Activated CD4-positive, alpha-beta memory T cell treated with anti-CD3 and anti-CD28 coated beads for 36 hours (primary cell): ENCODE measurements around the gene HLA-DQB1. TPM values are rescaled to one million over a fixed set of nuclear protein-coding genes. Genes with fewer than 3 reads are reported as not detected.
"Not testable (repeated sequence)": the region's sequence is repeated elsewhere in the genome, so short reads cannot be mapped to it uniquely, and the experiment has no call there.

Experiments
- CTCF ChIA-PET: fragments of 350-600 bp; sonication (Branson Sonifier 250); formaldehyde crosslinking; loops from one replicate; lab custom pipeline; 2021; ENCODE audit warnings: antibody characterized with exemption, inconsistent platforms; lab: Charles Lee
- POLR2A ChIA-PET: fragments of 350-600 bp; sonication (Branson Sonifier 250); formaldehyde crosslinking; loops from one replicate; lab custom pipeline; 2021; ENCODE audit warnings: antibody characterized with exemption; lab: Charles Lee
- DNase-seq: peaks from one replicate; pipeline ENCODE4 v3.0.0-alpha.2; 2020
- H3K27ac Mint-ChIP-seq: one replicate; pipeline ENCODE4 v1.8.0; 2021; ENCODE audit warnings: mixed read lengths
- H3K27me3 Mint-ChIP-seq: one replicate; pipeline ENCODE4 v1.8.0; 2021; ENCODE audit warnings: mixed read lengths
- H3K36me3 Mint-ChIP-seq: one replicate; pipeline ENCODE4 v1.8.0; 2021; ENCODE audit warnings: mixed read lengths
- H3K4me1 Mint-ChIP-seq: one replicate; pipeline ENCODE4 v1.8.0; 2021; ENCODE audit warnings: low read depth, mixed read lengths
- H3K4me3 Mint-ChIP-seq: one replicate; pipeline ENCODE4 v1.8.0; 2021; ENCODE audit warnings: mild to moderate bottlenecking, mixed read lengths
- H3K9me3 Mint-ChIP-seq: one replicate; pipeline ENCODE4 v1.8.0; 2021; ENCODE audit warnings: mixed read lengths
- intact Hi-C: fragments of 100-400 bp; cut with micrococcal nuclease; formaldehyde crosslinking; loops from one replicate; pipeline ENCODE4 v1.15.1; 2023
- total RNA-seq, 2 experiments: library from RNA; stranded (reverse); gene quantifications; one replicate each; pipeline ENCODE4 v1.2.3, GENCODE V29; 2021

HLA-DQB1 gene
- total RNA-seq, 2 experiments from 2014 or later, result 9.7 to 10.1 TPM

DNA sequence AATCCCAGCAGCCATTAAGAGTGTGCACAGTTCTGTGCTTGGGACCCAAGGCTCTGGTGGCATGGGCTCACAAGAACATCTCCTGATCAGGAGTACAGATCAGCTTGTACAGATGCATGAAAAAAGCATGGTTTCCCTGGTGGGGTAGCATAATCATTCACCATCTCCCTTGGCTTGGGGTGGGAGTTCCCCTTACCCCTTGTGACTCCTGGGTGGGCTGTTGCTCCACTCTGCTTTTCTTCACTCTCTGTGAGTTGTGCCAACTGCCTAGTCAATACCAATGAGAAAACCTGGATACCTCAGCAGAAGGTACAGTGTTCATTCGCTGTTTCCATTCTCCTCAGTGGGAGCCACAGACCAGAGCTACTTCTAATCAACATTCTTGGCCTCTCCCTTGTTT, 13.6 kb upstream of the HLA-DQB1 start:
- H3K27me3 Mint-ChIP-seq, result peaks cover 1% of the 10 kb centered on the region
- POLR2A ChIA-PET, result no interaction called here
- intact Hi-C loops, result no loop called here

DNA sequence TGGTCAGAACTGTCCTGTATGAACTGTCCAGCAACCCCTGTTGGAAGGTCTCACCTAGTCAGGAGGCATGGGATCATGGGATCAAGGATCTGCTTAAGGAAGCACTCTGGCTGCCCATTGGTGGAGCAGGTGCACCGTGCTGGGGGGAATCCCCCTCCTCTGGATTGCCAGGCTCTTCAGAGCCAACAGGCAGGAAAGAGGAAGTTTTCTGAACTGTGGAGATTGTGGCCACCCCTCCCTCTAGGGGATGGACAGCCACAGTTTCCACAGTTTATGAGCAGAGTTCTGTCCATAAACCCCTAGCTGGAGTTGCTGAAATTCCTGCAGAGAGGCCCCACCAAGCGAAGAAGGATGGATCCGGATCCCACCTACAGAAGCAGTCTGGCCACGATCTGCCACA, 13.0 kb upstream of the HLA-DQB1 start:
- no peak overlapping the region for H3K4me3 Mint-ChIP-seq
- intact Hi-C loops, result no loop called here
- no peak overlapping the region for H3K27ac Mint-ChIP-seq
- CTCF ChIA-PET, result no interaction called here
- DNase-seq, result no peak
- peaks cover 2% of the 10 kb centered on the region for H3K36me3 Mint-ChIP-seq
- peaks cover 1% of the 10 kb centered on the region for H3K27me3 Mint-ChIP-seq
- POLR2A ChIA-PET, result no interaction called here
- peaks cover 13% of the 10 kb centered on the region for H3K9me3 Mint-ChIP-seq
- peaks cover under 1% of the 10 kb centered on the region for H3K4me1 Mint-ChIP-seq

More for the DNA sequence above, 13.6 kb upstream of the HLA-DQB1 start:
- Mint-ChIP-seq H3K4me3 (no peak overlapping the region), H3K36me3 (peaks cover 2% of the 10 kb centered on the region), H3K9me3 (peaks cover 13% of the 10 kb centered on the region), H3K4me1 (peaks cover 5% of the 10 kb centered on the region), H3K27ac (no peak overlapping the region)
- no peak for DNase-seq
- CTCF ChIA-PET, result no interaction called here

DNA sequence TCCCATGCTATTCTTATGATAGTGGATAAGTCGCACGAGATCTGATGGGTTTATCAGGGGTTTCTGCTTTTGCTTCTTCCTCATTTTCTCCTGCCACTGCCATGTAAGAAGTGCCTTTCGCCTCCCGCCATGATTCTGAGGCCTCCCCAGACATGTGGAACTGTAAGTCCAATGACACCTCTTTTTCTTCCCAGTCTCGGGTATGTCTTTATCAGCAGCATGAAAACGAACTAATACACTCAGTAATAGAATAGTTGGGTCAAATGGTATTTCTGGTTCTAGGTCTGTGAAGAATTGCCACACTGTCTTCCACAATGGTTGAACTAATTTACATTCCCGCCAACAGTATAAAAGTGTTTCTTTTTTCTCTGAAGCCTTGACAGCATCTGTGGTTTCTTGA, 7.7 kb upstream of the HLA-DQB1 start:
- H3K9me3 Mint-ChIP-seq, result peaks cover 20% of the 10 kb centered on the region
- H3K36me3 Mint-ChIP-seq, H3K4me1 Mint-ChIP-seq, CTCF ChIA-PET, DNase-seq, intact Hi-C loops, POLR2A ChIA-PET, H3K27me3 Mint-ChIP-seq, H3K4me3 Mint-ChIP-seq, H3K27ac Mint-ChIP-seq: not testable (repeated sequence)

DNA sequence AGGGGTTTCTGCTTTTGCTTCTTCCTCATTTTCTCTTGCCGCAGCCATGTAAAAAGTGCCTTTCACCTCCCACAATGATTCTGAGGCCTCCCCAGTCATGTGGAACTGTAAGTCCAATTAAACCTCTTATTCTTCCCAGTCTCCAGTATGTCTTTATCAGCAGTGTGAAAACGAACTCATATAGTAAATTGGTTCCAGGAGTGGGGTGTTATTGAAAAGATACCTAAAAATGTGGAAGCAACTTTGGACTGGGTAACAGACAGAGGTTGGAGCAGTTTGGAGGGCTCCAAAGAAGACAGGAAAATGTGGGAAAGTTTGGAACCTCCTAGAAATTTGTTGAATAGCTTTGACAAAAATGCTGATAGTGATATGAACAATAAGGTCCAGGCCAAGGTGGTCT, 5.5 kb upstream of the HLA-DQB1 start:
- intact Hi-C loops, POLR2A ChIA-PET, DNase-seq, CTCF ChIA-PET, H3K4me3 Mint-ChIP-seq, H3K9me3 Mint-ChIP-seq, H3K27me3 Mint-ChIP-seq, H3K27ac Mint-ChIP-seq, H3K36me3 Mint-ChIP-seq: not testable (repeated sequence)
- H3K4me1 Mint-ChIP-seq, result peaks cover 20% of the 10 kb centered on the region

GRCh38 chr6:32669893-32670292, 3.4 kb upstream of the HLA-DQB1 start:
- POLR2A ChIA-PET, result no interaction called here
- CTCF ChIA-PET, result no interaction called here

GRCh38 chr6:32669240-32669639, 2.8 kb upstream of the HLA-DQB1 start:
- ChIA-PET POLR2A (no interaction called here), CTCF (no interaction called here)
- no peak for DNase-seq
- Mint-ChIP-seq H3K27me3 (peaks cover 19% of the 10 kb centered on the region), H3K36me3 (peaks cover 7% of the 10 kb centered on the region), H3K9me3 (peaks cover 6% of the 10 kb centered on the region), H3K4me3 (no peak overlapping the region), H3K4me1 (peaks cover 43% of the 10 kb centered on the region), H3K27ac (peak overlapping the region; percentile 59)
- intact Hi-C loops, result loop anchor here (2.0 kb wide), 1 partner anchor 16 kb away; no protein-coding TSS in a partner anchor

More at GRCh38 chr6:32669893-32670292, 3.4 kb upstream of the HLA-DQB1 start:
- peaks cover 14% of the 10 kb centered on the region for H3K27me3 Mint-ChIP-seq
- H3K9me3 Mint-ChIP-seq, result peaks cover 6% of the 10 kb centered on the region
- peaks cover 39% of the 10 kb centered on the region for H3K4me1 Mint-ChIP-seq
- no peak overlapping the region for H3K27ac Mint-ChIP-seq
- intact Hi-C loops, result loop anchor here (2.0 kb wide), 1 partner anchor 15 kb away; no protein-coding TSS in a partner anchor
- H3K36me3 Mint-ChIP-seq, result peaks cover 7% of the 10 kb centered on the region
- no peak for DNase-seq
- no peak overlapping the region for H3K4me3 Mint-ChIP-seq

DNA sequence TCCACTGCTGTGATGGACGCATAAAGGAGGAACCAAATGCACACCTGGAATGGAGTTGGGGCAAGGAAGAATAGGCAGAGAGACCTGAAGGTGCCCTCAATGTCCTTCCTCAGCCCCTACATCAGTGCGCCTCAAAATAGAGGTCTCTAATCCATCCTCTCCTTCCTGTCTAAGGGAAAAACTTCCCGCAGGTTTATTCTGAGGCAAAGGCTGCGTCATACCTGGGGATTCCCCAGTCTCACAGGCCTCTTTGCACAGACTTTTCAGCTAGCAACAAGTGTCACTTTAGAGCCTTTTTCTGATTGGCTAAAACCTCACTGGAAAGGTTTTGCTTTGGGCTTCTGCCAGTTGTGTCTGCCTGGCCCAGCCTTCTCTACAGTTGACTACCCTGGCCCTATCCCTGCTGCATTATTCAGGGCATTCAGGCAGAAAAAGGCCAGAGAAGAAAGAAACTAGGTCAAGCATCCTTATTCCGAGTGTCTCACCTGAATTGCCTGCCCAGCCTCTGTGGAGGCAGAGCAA, 1.8 kb upstream of the HLA-DQB1 start:
- POLR2A ChIA-PET, result no interaction called here
- intact Hi-C loops, result loop anchor here (1.0 to 2.0 kb wide), 2 partner anchors 17 to 45 kb away; no protein-coding TSS in a partner anchor
- Mint-ChIP-seq H3K27ac (no peak overlapping the region), H3K9me3 (peaks cover 6% of the 10 kb centered on the region), H3K36me3 (peaks cover 4% of the 10 kb centered on the region), H3K4me3 (no peak overlapping the region), H3K4me1 (peaks cover 45% of the 10 kb centered on the region), H3K27me3 (peaks cover 24% of the 10 kb centered on the region)
- CTCF ChIA-PET, result no interaction called here
- DNase-seq, result peak; percentile 73

- H3K27me3 Mint-ChIP-seq, result peaks cover 24% of the 10 kb centered on the region
Measured at GRCh38 chr6:32665661-32666060, 796 bp downstream of the HLA-DQB1 start.

DNA sequence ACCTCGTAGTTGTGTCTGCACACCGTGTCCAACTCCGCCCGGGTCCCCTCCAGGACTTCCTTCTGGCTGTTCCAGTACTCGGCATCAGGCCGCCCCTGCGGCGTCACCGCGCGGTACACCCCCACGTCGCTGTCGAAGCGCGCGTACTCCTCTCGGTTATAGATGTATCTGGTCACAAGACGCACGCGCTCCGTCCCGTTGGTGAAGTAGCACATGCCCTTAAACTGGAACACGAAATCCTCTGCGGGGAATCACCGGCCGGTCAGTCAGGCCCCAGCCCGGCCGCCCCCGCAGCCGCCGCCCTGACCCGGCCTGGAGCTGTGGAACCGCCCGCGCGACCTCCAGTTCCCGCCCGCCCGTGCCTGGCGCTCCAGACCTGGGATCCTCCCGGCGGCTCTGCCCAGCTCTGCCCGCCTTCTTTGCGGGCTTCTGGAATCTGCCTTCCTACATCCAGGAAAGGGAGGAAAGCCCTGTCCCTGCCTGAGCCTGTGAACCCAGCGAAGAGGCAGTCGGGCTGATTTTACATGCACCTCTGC, 1.6 kb downstream of the HLA-DQB1 start:
- Mint-ChIP-seq H3K9me3 (no peaks in the 10 kb centered on the region), H3K36me3 (no peaks in the 10 kb centered on the region), H3K27ac (no peak overlapping the region), H3K4me1 (peaks cover 45% of the 10 kb centered on the region), H3K4me3 (peak overlapping the region; percentile 78), H3K27me3 (peaks cover 24% of the 10 kb centered on the region)
- ChIA-PET CTCF (interaction anchor here (0.6 kb wide), 1 partner anchor 13 kb away, joined by 3 read pairs; no protein-coding TSS in a partner anchor), POLR2A (no interaction called here)
- intact Hi-C loops, result no loop called here
- DNase-seq, result peak; percentile 57

More at GRCh38 chr6:32665661-32666060, 796 bp downstream of the HLA-DQB1 start:
- no peak for DNase-seq
- Mint-ChIP-seq H3K36me3 (no peaks in the 10 kb centered on the region), H3K27ac (peak overlapping the region; percentile 23), H3K4me3 (peak overlapping the region; percentile 78), H3K9me3 (no peaks in the 10 kb centered on the region), H3K4me1 (peaks cover 45% of the 10 kb centered on the region)
- intact Hi-C loops, result no loop called here
- ChIA-PET CTCF (interaction anchor here (0.6 to 1.1 kb wide), 2 partner anchors 12 to 420 kb away, joined by 3 to 4 read pairs; no protein-coding TSS in a partner anchor), POLR2A (no interaction called here)

- ChIA-PET CTCF (no interaction called here), POLR2A (no interaction called here)
- Mint-ChIP-seq H3K27ac (no peak overlapping the region), H3K36me3 (no peaks in the 10 kb centered on the region), H3K27me3 (peaks cover 24% of the 10 kb centered on the region), H3K4me1 (peaks cover 45% of the 10 kb centered on the region), H3K9me3 (no peaks in the 10 kb centered on the region), H3K4me3 (peak overlapping the region; percentile 78)
- no peak for DNase-seq
- intact Hi-C loops, result no loop called here
Measured at GRCh38 chr6:32664354-32664753, 2.1 kb downstream of the HLA-DQB1 start.

DNA sequence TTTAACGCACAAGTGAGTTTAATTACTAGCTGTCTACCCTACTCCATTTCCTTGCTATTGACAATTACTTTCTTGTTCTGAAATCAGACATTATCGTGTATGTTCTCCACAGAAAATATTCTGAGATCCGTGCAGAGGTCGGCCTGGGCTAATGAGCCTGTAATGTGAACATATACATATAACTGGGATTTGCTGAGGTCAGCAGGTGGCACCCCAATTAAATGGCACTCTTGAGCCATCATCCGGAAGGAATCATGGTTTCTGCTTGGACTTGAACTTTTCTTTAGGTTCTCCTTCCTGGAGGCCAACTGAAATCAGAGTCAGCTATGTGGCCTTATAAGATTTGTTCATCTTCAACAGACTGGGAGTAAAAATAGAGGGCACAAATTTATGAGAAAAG, 3.6 kb downstream of the HLA-DQB1 start:
- intact Hi-C loops, result no loop called here
- H3K4me1 Mint-ChIP-seq, result peaks cover 32% of the 10 kb centered on the region

GRCh38 chr6:32662099-32662498, 4.4 kb downstream of the HLA-DQB1 start:
- DNase-seq, result no peak
- Mint-ChIP-seq H3K27me3 (peaks cover 24% of the 10 kb centered on the region), H3K36me3 (no peaks in the 10 kb centered on the region), H3K4me1 (peaks cover 26% of the 10 kb centered on the region), H3K9me3 (no peaks in the 10 kb centered on the region), H3K27ac (no peak overlapping the region), H3K4me3 (no peak overlapping the region)
- intact Hi-C loops, result no loop called here
- ChIA-PET CTCF (no interaction called here), POLR2A (no interaction called here)

More for the DNA sequence above, 3.6 kb downstream of the HLA-DQB1 start:
- ChIA-PET POLR2A (no interaction called here), CTCF (no interaction called here)
- Mint-ChIP-seq H3K27me3 (peaks cover 24% of the 10 kb centered on the region), H3K4me3 (no peak overlapping the region), H3K9me3 (no peaks in the 10 kb centered on the region), H3K27ac (no peak overlapping the region), H3K36me3 (no peaks in the 10 kb centered on the region)
- DNase-seq, result no peak
